Upper lobe of left lung (tissue), 4 donors: ENCODE results near the gene ZNF101.

Experiments used
- EP300 ChIP-seq, 4 donors: sonication (generic); formaldehyde crosslinking; IDR thresholded peaks; one replicate each; pipeline ENCODE4 v1.5.1; 2017; ENCODE audit warnings: antibody characterized with exemption in 4 of 4, control low read depth in 2 of 4
- POLR2A ChIP-seq, 4 donors: fragments of 450-650 bp; IDR thresholded peaks; one replicate each; pipeline ENCODE4 v1.5.1; 2016 to 2017; ENCODE audit warnings: antibody characterized with exemption in 4 of 4, mild to moderate bottlenecking in 2 of 4
- POLR2AphosphoS5 ChIP-seq, 2 donors: sonication (generic); formaldehyde crosslinking; IDR thresholded peaks; one replicate each; pipeline ENCODE4 v1.5.1; 2017; ENCODE audit warnings: antibody characterized with exemption in 2 of 2
- TF ChIP-seq, protein P1 (sequence below), 6 experiments: fragments of 450-650 bp in 4 of 6; fragments of 200-600 bp in 2 of 6; sonication (generic) in 2 of 6; IDR thresholded peaks; one replicate each; pipeline ENCODE4 v1.5.1; 2016 to 2019; ENCODE audit warnings: antibody characterized with exemption in 6 of 6

DNA sequence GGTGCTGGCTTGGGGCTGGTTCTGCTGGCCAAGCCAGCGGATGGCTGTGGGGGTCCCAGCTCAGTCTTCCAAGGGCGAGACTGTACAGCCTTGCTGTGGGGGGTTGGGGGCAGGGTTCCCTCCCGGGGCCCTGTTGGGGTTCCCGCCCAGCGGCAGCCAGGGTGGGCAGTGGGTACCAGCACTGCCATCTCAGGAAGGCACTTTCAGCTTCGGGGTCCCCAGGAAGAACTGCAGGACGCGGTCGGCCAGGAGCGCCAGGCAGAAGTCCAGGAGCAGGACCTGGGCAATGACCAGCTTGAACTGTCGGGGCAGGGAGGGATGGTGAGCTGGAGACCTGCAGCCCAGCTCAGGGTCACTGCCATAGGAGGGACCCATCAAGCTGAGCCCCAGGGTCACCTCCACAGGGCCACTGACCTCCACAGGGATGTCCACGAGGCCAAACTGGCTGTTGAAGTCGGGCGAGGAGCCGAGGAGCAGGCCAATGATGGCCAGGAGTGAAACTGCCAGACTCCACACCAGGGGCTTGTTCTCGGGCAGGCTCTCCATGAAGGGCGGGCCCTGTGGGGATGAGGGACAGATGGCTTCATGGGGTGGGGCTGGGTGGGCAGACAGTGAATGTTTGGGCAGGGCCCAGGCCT lies 23.3 kb upstream of the ZNF101 start:
- TF ChIP-seq POLR2AphosphoS5 (IDR thresholded peaks at IDR 0.05) (no peak), POLR2A (IDR thresholded peaks at IDR 0.05) (no peak), EP300 (IDR thresholded peaks at IDR 0.05) (no peak)
- TF ChIP-seq, protein P1, sequence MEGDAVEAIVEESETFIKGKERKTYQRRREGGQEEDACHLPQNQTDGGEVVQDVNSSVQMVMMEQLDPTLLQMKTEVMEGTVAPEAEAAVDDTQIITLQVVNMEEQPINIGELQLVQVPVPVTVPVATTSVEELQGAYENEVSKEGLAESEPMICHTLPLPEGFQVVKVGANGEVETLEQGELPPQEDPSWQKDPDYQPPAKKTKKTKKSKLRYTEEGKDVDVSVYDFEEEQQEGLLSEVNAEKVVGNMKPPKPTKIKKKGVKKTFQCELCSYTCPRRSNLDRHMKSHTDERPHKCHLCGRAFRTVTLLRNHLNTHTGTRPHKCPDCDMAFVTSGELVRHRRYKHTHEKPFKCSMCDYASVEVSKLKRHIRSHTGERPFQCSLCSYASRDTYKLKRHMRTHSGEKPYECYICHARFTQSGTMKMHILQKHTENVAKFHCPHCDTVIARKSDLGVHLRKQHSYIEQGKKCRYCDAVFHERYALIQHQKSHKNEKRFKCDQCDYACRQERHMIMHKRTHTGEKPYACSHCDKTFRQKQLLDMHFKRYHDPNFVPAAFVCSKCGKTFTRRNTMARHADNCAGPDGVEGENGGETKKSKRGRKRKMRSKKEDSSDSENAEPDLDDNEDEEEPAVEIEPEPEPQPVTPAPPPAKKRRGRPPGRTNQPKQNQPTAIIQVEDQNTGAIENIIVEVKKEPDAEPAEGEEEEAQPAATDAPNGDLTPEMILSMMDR (IDR thresholded peaks at IDR 0.05): no peak
